ENCODE data around the gene CEP57L1. TPM values are rescaled to one million over a fixed set of nuclear protein-coding genes. Genes with fewer than 3 reads are reported as not detected.

CEP57L1 gene
- total and polyA plus RNA-seq, 10 of the 15 experiments (the other 5 are each of a cell fraction or from before 2014, with no cell fraction given), result 12.7 to 30.5 (median 21.9) TPM

DNA sequence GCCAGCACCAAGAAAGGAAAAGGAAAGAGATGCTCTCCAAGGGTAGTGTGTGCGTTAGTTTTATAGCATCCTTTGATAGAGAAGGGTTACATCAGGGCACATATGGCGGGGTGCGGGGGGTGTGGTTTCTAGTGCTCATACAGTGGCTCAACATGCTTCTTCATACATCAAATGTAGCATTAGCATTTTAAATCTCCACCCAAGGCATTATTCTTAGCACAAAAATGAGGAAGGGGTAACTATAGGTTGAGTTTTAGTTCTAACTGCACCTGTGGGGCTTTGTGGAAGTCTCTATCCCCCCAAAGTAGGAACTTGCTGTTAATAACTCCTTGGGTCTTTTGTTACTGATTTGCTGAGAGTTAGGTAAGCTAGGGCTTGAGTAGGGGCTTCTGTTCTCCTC lies 89.3 kb downstream of the CEP57L1 start (continued):
- no peak for TF ChIP-seq MAX (IDR thresholded peaks at IDR 0.05; ENCODE audit: low read depth, low read length)

DNA sequence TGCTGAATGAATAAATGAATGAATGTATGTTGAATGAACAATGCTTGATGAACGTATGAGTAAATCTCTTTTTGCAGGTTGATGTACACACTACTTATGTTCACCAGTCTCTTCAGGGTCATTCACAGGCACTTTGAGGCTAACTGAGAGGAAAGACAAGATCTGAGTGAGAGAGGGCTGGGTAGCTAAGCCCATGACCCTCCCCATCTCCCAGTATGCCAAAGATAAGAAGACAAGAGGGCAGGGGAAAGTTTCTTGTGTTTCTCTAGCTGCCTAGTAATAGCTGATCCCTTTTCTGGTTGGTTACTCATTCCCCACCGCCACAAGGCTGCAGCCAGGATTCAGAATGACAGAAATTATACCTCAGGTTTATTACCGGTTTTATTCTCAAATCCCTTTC lies 90.7 kb downstream of the CEP57L1 start:
- in situ Hi-C loops (cut with MboI), result no loop called here
- no TSS peak for BruUV-seq (replicated peaks)
- no peak overlapping the region for H3K9ac ChIP-seq (ENCODE audit: control insufficient read depth, insufficient read depth, low read length)
- H3K36me3 ChIP-seq (ENCODE audit: control insufficient read depth in 2 of 2, insufficient read depth in 2 of 2, low read length in 1 of 2), result no peaks in the 10 kb centered on the region
- H3K9me3 ChIP-seq (replicated peaks; ENCODE audit: control insufficient read depth, insufficient read depth, low read length), result no peaks in the 10 kb centered on the region
- no peak overlapping the region for H3K27ac ChIP-seq (ENCODE audit: control insufficient read depth, insufficient read depth)
- H2AFZ ChIP-seq (ENCODE audit: control insufficient read depth, low read depth, low read length), result no peak overlapping the region
- no peaks in the 10 kb centered on the region for H4K20me1 ChIP-seq (ENCODE audit: control insufficient read depth, insufficient read depth)
- intact Hi-C loops (cut with micrococcal nuclease; ENCODE audit: unreplicated experiment), result loop anchor here (10.0 kb wide), 1 partner anchor 869 kb away; no protein-coding TSS in a partner anchor
- H3K4me3 ChIP-seq, result no peak overlapping the region
- 30% methylated on average over 3 of the region's 3 CpGs for WGBS (ENCODE audit: insufficient coverage, insufficient replicate concordance, low lambda C conversion rate, missing lambda C conversion rate)
- ChIA-PET RAD21 (ENCODE audit: unreplicated experiment) (interaction anchor here (2.2 to 3.9 kb wide), 2 partner anchors 191 to 198 kb away, joined by 7 to 87 read pairs; partner anchors contain the start of gene CD164), CTCF (interaction anchor here (0.8 to 3.8 kb wide), 4 partner anchors 15 to 854 kb away, joined by 4 to 128 read pairs (median 9); partner anchors contain the start of gene CD164), POLR2A (no interaction called here), SMC1A (ENCODE audit: uncharacterized antibody, unreplicated experiment) (interaction anchor here (0.6 to 3.8 kb wide), 3 partner anchors 132 to 639 kb away, joined by 3 to 95 read pairs (median 3); partner anchors contain the start of gene CD164)
- FAIRE-seq (no peak), ATAC-seq (no peak), DNase-seq (ENCODE audit: low read depth, low spot score) (no peak)
- H3K27me3 ChIP-seq (replicated peaks in 1 of 2; ENCODE audit: control insufficient read depth in 2 of 2, insufficient read depth in 2 of 2, low read length in 1 of 2), result no peaks in the 10 kb centered on the region; a peak in 1 of 4 replicates
- H3K4me2 ChIP-seq (ENCODE audit: control insufficient read depth, insufficient read depth), result no peak overlapping the region
- no peaks in the 10 kb centered on the region for H3K4me1 ChIP-seq (ENCODE audit: control insufficient read depth, insufficient read depth, low read length)
- no peaks in the 10 kb centered on the region for H3K79me2 ChIP-seq (ENCODE audit: control insufficient read depth, insufficient read depth, low read length)
- TF ChIP-seq TARDBP (IDR thresholded peaks at IDR 0.05; ENCODE audit: borderline replicate concordance) (no peak), LARP7 (IDR thresholded peaks at IDR 0.05) (no peak), RELA (IDR thresholded peaks at IDR 0.05; ENCODE audit: borderline replicate concordance, partially characterized antibody) (no peak), TCF7 (IDR thresholded peaks at IDR 0.05; ENCODE audit: borderline replicate concordance) (no peak), SUZ12 (IDR thresholded peaks at IDR 0.05; ENCODE audit: unreplicated experiment) (no peak), CREB1 (IDR thresholded peaks at IDR 0.05; ENCODE audit: low read depth) (no peak), CBX3 (IDR thresholded peaks at IDR 0.05; ENCODE audit: borderline replicate concordance, low read depth) (no peak), MTA2 (IDR thresholded peaks at IDR 0.05; ENCODE audit: low read depth) (no peak), MXI1 (IDR thresholded peaks at IDR 0.05; ENCODE audit: low read depth, low read length) (no peak)
- TF ChIP-seq, protein P1, sequence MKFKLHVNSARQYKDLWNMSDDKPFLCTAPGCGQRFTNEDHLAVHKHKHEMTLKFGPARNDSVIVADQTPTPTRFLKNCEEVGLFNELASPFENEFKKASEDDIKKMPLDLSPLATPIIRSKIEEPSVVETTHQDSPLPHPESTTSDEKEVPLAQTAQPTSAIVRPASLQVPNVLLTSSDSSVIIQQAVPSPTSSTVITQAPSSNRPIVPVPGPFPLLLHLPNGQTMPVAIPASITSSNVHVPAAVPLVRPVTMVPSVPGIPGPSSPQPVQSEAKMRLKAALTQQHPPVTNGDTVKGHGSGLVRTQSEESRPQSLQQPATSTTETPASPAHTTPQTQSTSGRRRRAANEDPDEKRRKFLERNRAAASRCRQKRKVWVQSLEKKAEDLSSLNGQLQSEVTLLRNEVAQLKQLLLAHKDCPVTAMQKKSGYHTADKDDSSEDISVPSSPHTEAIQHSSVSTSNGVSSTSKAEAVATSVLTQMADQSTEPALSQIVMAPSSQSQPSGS (IDR thresholded peaks at IDR 0.05; ENCODE audit: low read length), result no peak
- TF ChIP-seq, protein P2, sequence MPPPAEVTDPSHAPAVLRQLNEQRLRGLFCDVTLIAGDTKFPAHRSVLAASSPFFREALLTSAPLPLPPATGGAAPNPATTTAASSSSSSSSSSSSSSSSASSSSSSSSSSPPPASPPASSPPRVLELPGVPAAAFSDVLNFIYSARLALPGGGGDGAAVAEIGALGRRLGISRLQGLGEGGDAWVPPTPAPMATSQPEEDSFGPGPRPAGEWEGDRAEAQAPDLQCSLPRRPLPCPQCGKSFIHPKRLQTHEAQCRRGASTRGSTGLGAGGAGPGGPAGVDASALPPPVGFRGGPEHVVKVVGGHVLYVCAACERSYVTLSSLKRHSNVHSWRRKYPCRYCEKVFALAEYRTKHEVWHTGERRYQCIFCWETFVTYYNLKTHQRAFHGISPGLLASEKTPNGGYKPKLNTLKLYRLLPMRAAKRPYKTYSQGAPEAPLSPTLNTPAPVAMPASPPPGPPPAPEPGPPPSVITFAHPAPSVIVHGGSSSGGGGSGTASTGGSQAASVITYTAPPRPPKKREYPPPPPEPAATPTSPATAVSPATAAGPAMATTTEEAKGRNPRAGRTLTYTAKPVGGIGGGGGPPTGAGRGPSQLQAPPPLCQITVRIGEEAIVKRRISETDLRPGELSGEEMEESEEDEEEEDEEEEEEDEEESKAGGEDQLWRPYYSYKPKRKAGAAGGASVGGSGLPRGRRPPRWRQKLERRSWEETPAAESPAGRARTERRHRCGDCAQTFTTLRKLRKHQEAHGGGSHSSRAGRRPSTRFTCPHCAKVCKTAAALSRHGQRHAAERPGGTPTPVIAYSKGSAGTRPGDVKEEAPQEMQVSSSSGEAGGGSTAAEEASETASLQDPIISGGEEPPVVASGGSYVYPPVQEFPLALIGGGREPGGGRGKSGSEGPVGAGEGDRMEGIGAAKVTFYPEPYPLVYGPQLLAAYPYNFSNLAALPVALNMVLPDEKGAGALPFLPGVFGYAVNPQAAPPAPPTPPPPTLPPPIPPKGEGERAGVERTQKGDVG (CRISPR knock-in tag; IDR thresholded peaks at IDR 0.05), result no peak
- TF ChIP-seq, protein P3, sequence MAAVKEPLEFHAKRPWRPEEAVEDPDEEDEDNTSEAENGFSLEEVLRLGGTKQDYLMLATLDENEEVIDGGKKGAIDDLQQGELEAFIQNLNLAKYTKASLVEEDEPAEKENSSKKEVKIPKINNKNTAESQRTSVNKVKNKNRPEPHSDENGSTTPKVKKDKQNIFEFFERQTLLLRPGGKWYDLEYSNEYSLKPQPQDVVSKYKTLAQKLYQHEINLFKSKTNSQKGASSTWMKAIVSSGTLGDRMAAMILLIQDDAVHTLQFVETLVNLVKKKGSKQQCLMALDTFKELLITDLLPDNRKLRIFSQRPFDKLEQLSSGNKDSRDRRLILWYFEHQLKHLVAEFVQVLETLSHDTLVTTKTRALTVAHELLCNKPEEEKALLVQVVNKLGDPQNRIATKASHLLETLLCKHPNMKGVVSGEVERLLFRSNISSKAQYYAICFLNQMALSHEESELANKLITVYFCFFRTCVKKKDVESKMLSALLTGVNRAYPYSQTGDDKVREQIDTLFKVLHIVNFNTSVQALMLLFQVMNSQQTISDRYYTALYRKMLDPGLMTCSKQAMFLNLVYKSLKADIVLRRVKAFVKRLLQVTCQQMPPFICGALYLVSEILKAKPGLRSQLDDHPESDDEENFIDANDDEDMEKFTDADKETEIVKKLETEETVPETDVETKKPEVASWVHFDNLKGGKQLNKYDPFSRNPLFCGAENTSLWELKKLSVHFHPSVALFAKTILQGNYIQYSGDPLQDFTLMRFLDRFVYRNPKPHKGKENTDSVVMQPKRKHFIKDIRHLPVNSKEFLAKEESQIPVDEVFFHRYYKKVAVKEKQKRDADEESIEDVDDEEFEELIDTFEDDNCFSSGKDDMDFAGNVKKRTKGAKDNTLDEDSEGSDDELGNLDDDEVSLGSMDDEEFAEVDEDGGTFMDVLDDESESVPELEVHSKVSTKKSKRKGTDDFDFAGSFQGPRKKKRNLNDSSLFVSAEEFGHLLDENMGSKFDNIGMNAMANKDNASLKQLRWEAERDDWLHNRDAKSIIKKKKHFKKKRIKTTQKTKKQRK (IDR thresholded peaks at IDR 0.05; ENCODE audit: low read depth, low read length), result no peak
